Fibroblast of the aortic adventitia (primary cell): ENCODE measurements around the gene ATP6V1G2. TPM values are rescaled to one million over a fixed set of nuclear protein-coding genes. Genes with fewer than 3 reads are reported as not detected.

Source experiments
- DNase-seq: peaks from one replicate; pipeline ENCODE4 v3.0.0-alpha.2; 2010; ENCODE audit warnings: low read depth
- H3K4me3 ChIP-seq: 2 replicates; pipeline ENCODE4 v1.5.1; 2011; ENCODE audit warnings: low read depth, mild to moderate bottlenecking, control low read depth, low read length, moderate library complexity
- total RNA-seq: library from RNA; depleted of rRNA; stranded (reverse); fragments of >200 nt; gene quantifications from 2 replicates; pipeline ENCODE4 v1.2.3, GENCODE V29; 2012; ENCODE audit warnings: low replicate concordance
- TF ChIP-seq, protein P1 (sequence below): IDR thresholded peaks from 2 replicates; pipeline ENCODE4 v1.5.1; 2011; ENCODE audit warnings: mild to moderate bottlenecking, low read length, control low read depth, inconsistent platforms; ENCODE audit not compliant: insufficient read depth

ATP6V1G2 gene
- total RNA-seq, 1 donor, result 3.8 TPM

DNA sequence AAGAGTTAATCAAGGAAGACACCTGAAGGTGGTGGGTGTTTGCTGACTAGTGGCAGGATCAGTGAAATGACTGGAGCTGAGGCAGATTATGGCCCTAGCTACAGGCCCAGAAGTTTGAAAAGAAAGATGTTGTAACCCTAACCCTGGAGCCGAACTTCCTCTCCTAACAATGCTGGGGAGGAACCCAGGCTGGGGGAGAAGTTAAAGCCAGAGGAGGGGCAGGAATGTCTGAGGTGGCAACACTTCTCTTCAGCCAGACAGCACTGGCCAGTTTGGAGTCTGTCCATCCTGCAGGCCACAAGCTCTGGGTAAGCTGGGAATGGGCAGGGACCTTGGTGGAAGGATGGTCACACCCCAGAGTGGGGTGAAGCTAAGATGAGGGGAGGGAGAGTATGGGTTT lies 39.6 kb upstream of the ATP6V1G2 start, which contains the start of gene LST1:
Gene LST1 (plus strand): TSS at position 270 of the 400 bp plus-strand sequence. CDS start 1,023 bp downstream, outside the sequence.
- no peak for DNase-seq
- H3K4me3 ChIP-seq, result no peak within 1 kb of the TSS

DNA sequence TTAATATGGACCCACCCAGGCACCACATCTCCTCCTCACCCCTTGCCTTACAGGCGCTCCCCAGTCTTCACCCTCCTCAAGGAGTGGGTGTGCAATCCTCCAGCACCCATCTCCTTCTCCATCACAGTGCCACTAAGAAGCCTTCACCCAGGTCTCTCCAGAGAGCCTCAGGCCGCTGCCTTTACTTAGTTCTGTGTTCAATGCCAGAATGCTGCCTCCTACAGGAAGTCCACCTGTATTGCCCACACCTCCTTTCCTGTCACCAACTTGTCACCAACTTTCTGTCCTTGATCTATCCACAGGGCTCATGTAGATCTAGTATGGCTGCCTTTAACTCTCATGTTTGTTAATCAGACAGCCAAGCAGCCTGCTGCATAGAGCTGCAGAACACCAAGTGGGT lies 39.1 kb upstream of the ATP6V1G2 start:
- TF ChIP-seq, protein P1, sequence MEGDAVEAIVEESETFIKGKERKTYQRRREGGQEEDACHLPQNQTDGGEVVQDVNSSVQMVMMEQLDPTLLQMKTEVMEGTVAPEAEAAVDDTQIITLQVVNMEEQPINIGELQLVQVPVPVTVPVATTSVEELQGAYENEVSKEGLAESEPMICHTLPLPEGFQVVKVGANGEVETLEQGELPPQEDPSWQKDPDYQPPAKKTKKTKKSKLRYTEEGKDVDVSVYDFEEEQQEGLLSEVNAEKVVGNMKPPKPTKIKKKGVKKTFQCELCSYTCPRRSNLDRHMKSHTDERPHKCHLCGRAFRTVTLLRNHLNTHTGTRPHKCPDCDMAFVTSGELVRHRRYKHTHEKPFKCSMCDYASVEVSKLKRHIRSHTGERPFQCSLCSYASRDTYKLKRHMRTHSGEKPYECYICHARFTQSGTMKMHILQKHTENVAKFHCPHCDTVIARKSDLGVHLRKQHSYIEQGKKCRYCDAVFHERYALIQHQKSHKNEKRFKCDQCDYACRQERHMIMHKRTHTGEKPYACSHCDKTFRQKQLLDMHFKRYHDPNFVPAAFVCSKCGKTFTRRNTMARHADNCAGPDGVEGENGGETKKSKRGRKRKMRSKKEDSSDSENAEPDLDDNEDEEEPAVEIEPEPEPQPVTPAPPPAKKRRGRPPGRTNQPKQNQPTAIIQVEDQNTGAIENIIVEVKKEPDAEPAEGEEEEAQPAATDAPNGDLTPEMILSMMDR, result peak; percentile 27
- no peak overlapping the region for H3K4me3 ChIP-seq
- DNase-seq, result no peak

More for the DNA sequence above, 39.6 kb upstream of the ATP6V1G2 start, which contains the start of gene LST1:
- TF ChIP-seq, protein P1, result no peak

DNA sequence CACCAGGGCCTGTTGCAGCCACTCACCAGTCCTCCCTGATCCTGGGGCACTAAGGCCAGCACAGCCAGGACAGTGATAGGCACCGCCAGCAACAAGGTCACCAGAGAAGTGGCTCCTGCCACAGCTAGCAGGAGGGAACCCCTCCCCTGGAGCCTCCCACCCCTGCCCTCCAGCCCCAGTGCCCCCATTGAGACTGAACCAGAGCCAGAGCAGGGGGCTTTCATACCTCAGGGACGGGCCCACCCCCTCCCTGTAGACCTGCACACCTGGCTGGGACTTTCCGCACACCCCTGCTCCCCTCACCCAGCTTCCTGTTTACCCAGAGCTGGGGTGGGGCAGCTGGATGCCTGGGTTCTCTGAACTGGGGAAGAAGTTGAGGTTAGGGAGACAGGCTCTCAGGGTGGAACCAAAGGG lies 35.8 kb upstream of the ATP6V1G2 start, which contains the start of gene LTB:
Gene LTB (minus strand): TSS at position 195 of the 414 bp plus-strand sequence. CDS start 7 bp downstream, at position 188.
- TF ChIP-seq, protein P1, result no peak
- DNase-seq, result no peak
- H3K4me3 ChIP-seq, result peak within 1 kb of the TSS; percentile 89

DNA sequence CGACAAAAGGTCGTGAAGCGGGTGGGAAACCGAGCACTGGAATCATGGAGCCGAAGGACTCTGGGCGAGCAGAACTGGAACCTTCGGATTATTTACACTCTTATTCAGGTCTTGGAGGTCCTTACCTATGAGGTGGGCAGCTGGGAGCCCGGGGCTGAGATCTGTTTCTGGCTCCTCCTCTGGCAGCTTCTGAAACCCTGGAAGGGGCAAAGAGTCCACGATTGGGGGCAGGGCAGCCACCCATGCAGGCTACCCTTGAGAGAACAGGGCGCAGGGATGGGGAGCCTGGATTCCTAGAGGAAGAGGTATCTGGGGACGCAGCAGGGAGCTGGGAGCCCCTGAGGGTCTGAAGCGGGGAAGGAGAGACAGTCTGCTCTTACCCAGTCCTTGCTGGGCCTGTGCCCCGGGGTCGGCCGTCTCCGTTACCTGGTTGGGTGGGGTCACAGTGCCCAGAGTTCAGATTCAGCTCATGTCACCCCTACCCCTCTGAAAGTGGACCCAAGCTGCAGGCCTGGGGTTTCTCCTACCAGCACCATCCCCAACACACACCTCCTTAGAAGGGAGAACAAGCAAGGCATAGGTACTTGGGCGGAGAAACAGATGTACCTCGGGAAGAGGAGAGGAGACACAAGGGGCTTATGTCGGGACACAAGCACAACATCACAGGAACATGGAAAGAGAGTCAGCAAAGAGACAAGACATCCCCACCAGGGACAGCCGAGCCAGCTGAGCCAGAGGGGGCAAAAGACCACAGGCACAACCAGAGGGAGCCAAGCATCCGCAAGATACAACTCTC lies 35.2 kb upstream of the ATP6V1G2 start:
- TF ChIP-seq, protein P1, result no peak
- no peak for DNase-seq
- H3K4me3 ChIP-seq, result peak overlapping the region; percentile 89

DNA sequence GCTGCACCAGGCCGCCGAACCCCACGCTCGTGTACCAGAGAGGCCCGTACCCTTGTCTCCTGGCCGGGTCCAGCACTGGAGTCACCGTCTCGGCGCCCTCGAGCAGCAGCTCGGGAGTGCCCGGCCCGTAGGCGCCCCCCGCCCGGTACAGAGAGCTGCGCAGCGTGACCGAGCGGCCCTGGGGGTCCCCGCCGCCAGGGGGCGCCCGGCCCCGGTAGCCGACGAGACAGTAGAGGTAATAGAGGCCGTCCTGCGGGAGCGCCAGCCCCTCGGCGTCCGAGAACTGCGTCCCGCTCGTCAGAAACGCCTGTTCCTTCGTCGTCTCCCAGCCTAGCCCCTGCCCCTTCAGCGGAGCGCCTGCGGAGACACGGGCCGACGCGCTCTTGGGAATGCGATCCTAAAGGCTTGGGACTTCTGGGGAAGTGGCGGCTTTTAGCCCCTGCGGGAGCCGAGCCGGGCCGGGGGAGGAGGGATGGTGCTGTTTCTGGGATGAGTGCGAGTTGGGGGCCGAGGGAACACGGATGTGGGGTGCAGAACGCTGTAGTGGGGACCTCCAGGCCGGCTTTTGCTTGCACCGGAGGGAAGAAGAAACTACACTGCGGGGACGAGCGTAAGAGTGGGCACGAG lies 34.5 kb upstream of the ATP6V1G2 start:
- TF ChIP-seq, protein P1, result peak; percentile 80
- H3K4me3 ChIP-seq, result peak overlapping the region; percentile 89
- peak; percentile 73 for DNase-seq

DNA sequence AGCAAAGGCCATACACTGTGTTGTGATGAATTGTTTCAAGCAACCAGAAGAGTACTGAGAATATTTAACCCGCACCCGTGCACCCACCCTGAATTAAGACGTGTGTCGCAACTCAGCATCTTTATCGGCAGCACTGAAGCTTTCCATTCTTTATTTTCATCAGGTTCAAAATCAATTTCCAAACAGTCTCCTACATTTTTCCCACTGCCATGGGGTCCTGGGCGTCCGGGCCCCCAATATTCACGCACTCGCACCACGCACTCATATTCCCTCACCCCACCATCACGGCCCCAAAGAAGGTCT lies 34.0 kb upstream of the ATP6V1G2 start:
- no peak for DNase-seq
- TF ChIP-seq, protein P1, result no peak
- H3K4me3 ChIP-seq, result peak overlapping the region; percentile 89
